Mammary epithelial cell (primary cell): ENCODE results near the gene COMMD2.

Experiments
- CTCF ChIP-seq, 2 donors: IDR thresholded peaks in 1 of 2; conservative IDR thresholded peaks in 1 of 2; 2 replicates each; pipeline ENCODE4 v1.5.1; 2011 to 2012; ENCODE audit warnings: inconsistent platforms in 2 of 2, low read length in 2 of 2, mild to moderate bottlenecking in 2 of 2, control low read depth in 1 of 2, low read depth in 1 of 2; ENCODE audit not compliant: insufficient read depth in 1 of 2; ENCODE audit errors: extremely low read depth in 1 of 2
- EZH2 ChIP-seq: IDR thresholded peaks from 2 replicates; pipeline ENCODE4 v1.6.1; 2012; ENCODE audit warnings: low read length, inconsistent platforms, borderline replicate concordance

- TF ChIP-seq CTCF (conservative IDR thresholded peaks at IDR 0.05 in 1 of 2, IDR thresholded peaks at IDR 0.05 in 1 of 2; ENCODE audit: extremely low read depth in 1 of 2, insufficient read depth in 1 of 2, low read depth in 1 of 2, low read length in 2 of 2) (no peak), EZH2 (no peak)
These were observed 40.4 kb upstream of the COMMD2 start, which contains the start of gene ANKUB1 for GRCh38 chr3:149792452-149793270.
